Medulla oblongata (tissue), 1 donor: ENCODE data around the gene MBTD1.
"Not testable (repeated sequence)": the region's sequence is repeated elsewhere in the genome, so short reads cannot be mapped to it uniquely, and the experiment has no call there.

ENCODE experiments used
- DNase-seq: peaks from one replicate; pipeline ENCODE4 v3.0.0-alpha.2; 2015; ENCODE audit errors: extremely low spot score

Gene MBTD1

GRCh38 chr17:51255673-51256072, 4.2 kb downstream of the MBTD1 start:
- no peak for DNase-seq

- DNase-seq = no peak
These were observed 8.8 kb downstream of the MBTD1 start for GRCh38 chr17:51251010-51251409.

DNA sequence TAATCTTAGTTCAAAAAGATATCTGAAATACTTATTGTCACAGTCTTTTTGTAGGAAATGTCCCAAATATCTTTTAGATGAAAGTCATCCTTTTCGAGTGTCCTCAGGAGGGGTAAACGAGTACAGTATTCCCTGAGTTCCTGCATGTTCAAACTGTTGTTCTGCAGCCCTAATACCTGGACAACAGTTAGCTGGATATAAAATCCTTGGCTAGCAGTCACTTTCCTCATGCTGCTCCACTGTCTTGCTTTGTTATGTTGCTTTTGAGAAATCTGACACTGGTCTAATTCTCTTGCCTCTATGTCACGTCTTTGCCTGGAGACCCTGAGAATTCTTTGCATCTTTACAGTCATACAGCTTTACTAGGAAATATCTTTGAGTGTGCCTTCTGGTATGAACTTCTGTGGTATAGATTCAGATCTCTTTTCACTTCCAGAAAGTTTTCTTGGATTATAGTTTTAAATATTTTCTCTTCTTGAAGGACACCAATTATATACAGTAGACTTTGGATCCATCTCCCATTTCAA, 9.5 kb downstream of the MBTD1 start:
- DNase-seq = no peak

DNA sequence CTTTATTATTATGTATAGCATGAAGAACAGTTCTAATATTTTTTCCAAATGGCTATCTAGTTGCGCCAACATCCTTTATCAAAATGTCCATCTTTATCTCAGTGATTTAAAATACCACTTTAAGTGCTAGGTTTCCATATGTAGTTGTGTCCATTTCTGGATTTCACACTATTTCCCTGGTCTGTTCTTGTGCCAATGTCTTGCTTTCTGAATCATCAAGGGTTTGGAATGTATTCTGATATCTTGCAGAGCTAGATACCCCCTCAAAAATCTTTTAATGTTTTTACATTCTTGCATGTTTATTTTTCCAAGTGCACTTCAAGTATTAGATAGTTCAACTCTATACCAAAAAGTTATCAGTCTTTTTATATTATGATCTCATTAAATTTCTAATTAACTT, 14.3 kb downstream of the MBTD1 start:
- no peak for DNase-seq

DNA sequence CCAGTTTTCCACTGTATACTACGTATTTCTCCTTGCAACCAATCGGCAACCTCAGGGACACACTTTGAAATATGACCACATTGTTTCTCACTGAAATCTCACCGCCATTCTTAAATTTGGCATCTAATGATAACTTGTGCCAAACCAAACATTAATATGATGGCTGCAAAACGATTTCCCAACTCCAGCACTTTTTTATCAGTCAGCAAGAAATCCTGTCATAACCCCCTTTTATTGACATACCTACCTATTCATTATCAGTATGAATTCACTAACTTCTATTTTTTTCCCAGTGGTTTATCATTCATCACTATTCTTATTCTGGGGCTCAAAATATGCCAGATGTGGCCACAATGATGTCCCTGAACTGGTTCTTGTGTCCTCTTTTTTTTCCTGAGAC, 15.8 kb downstream of the MBTD1 start:
- no peak for DNase-seq

DNA sequence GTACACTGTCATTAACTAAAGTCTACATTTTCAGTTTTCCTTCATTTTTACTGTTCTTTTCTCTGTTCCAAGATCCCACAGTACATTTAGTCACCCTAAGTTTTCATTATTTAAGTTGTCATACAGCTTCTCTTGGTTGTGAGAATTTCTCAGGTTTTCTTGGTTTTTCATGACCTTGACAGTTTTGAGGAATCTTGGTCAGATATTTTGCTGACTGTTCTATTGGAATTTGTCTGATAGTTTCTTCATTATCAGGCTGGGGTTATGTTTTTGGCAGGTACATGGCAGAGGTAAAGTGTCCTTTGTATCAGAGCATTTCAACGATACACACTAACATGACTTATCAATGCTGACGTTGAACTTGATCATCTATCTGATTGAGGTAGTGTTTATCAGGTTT, 19.6 kb downstream of the MBTD1 start:
- DNase-seq = no peak

- DNase-seq = no peak
These were observed 21.5 kb downstream of the MBTD1 start for GRCh38 chr17:51238255-51238887.

- no peak for DNase-seq
These were observed 25.7 kb downstream of the MBTD1 start for GRCh38 chr17:51234162-51234561.

- DNase-seq = no peak
These were observed 27.9 kb downstream of the MBTD1 start for GRCh38 chr17:51231999-51232398.

GRCh38 chr17:51230306-51230705, 29.5 kb downstream of the MBTD1 start:
- DNase-seq = no peak

GRCh38 chr17:51229889-51230288, 30.0 kb downstream of the MBTD1 start:
- no peak for DNase-seq

DNA sequence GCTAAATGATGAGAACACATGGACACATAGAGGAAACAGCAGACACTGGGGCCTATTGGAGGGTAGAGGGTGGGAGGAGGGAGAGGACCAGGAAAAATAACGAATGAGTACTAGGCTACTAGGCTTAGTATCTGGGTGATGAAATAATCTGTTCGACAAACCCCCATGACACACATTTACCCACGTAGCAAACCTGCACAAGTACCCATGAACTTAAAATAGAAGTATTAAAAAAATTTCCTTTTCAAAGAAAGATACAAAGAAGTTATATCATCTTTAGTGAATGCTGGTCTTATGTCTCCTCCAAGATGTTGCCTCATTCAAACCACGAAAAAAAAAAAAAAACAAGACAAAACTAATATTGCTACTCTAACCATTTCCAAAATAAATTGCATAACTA, 31.7 kb downstream of the MBTD1 start:
- DNase-seq = no peak

DNA sequence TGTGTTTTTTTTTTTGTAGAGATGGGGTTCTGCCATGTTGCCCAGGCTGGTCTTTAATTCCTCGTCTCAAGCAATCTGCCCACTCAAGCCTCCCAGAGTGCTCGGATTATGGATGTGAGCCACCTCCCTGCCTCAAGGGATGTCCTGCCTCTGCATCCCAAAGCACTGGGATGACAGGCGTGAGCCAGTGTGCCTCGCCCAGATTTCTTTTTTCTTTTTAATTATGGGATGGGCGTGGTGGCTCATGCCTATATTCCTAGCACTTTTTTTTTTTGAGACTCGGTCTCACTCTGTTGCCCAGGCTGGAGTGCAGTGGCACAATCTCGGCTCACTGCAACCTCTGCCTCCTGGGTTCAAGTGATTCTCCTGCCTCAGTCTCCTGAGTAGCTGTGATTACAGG, 34.3 kb downstream of the MBTD1 start:
- not testable (repeated sequence) for DNase-seq

GRCh38 chr17:51224402-51225262, 35.2 kb downstream of the MBTD1 start:
- no peak for DNase-seq

GRCh38 chr17:51221322-51221721, 38.5 kb downstream of the MBTD1 start:
- DNase-seq = no peak

DNA sequence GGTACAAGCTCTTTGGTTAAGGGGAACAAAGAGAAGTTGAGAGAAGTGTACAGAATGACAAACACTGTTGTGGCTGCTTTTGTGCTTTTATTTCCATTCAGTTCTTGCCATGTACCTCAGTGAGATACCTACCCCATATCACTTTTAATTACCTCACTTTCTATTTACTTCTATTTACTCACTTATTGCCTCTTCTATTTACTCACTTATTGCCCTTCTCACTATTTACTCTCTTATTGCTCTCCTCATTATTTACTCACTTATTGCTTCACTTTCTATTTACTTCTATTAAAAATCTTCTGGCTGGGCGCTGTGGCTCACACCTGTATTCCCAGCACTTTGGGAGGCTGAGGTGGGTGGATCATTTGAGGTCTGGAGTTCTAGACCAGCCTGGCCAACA, 41.9 kb downstream of the MBTD1 start:
- DNase-seq = no peak

DNA sequence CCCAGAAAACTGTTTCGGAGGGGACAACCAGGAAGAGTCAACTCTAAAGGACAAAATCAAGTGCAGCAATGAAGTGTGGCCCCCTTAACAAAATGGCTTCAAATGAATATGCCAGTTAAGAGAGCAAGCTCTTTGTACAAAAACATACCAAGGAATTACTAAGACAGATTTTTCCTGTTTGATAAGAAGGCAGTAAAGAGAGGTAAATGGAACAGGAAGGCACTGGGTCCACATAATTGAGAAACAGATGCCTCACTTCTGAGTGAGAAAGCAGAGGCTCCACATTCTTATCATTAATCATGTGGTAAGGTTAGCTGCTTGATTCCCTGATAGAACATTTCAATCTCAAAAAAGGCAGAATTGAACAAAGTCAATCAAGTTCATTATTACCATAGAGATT, 44.9 kb downstream of the MBTD1 start:
- no peak for DNase-seq

- no peak for DNase-seq
These were observed 56.0 kb downstream of the MBTD1 start for GRCh38 chr17:51203838-51204237.

- DNase-seq = no peak
These were observed 59.0 kb downstream of the MBTD1 start for GRCh38 chr17:51200846-51201245.

GRCh38 chr17:51200295-51200694, 59.6 kb downstream of the MBTD1 start:
- no peak for DNase-seq

GRCh38 chr17:51197754-51198153, 62.1 kb downstream of the MBTD1 start:
- DNase-seq = no peak

DNA sequence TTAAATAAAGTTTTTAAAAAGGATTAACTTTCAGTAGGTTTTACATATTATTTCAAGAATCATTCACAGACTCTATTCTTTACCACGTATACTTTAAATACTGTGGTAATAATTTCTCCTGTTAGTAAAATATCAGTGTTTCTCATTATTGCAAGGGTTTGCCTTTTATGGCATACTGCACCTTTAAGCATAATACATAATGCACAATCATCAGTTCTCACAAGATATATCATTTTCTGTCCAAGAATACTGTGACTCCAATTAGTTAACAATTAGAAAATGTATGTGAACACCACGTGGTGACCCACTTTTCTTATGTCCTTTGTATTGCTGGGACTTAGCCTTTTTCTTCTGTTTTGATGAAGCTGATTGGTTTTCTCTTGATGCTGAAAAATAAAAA, 68.0 kb downstream of the MBTD1 start:
- DNase-seq = no peak

GRCh38 chr17:51189628-51190027, 70.2 kb downstream of the MBTD1 start:
- no peak for DNase-seq
